NK-92 treated with Interleukin-12 subunit alpha and Interleukin-12 subunit beta, amount 100 ng/mL, for 24 hours (cell line): ENCODE results near the gene AQP12B.
"Not testable (repeated sequence)": the region's sequence is repeated elsewhere in the genome, so short reads cannot be mapped to it uniquely, and the experiment has no call there.

Source experiments
- DNase-seq: peaks from one replicate; lab custom pipeline; 2025; lab: John Stamatoyannopoulos, UW

The AQP12B gene

DNA sequence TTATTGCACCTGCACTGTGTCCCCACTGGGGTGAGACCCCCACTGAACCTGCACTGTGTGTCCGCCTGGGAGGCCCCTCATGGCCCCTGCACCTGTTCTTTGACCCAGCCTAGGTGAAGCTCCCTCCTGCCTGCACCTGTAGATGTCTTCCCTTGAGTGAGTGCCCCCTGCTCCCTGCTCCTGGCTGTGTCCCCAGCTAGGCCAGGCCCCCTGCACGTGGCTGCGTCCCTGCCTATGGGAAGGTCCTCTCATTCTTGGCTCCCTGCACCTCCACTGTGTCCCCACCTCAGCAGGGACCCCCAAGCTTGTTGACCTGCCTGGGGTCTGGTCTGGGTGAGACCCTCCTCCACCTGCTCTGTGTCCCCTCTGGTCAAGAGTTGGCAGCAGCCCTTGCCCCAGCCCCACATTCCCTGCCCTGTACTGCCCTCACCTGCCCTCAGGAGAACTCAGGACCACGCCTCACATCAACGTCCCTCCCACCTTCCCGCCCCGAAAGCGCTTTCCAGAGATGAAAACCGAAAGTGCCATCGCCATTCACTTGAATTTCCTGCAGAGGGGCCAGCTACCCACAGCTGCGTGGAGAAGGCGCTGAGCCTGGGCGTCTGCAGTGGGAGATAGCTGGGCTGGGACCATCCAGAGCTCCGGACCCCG is 769 bp upstream of the AQP12B start:
- not testable (repeated sequence) for DNase-seq

DNA sequence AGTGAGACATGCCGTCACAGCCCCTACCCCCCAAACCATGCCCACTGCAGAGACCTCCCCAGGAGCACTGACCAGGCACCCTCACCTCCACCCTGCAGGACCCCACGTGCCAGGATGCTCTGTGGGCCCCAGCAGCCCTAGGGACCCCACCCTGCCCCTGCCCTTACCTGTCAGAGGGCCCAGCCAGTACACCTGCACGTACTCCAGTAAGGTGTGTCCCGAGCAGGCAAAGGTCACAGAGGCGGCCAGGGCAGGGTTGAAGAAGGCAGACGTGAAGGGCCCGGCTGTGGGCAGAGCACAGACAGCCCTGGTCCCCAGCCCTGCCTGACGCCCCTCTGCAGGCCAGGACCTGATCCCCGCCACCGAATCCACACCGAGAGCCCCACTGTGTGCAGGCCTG is 2.5 kb downstream of the AQP12B start:
- not testable (repeated sequence) for DNase-seq

DNA sequence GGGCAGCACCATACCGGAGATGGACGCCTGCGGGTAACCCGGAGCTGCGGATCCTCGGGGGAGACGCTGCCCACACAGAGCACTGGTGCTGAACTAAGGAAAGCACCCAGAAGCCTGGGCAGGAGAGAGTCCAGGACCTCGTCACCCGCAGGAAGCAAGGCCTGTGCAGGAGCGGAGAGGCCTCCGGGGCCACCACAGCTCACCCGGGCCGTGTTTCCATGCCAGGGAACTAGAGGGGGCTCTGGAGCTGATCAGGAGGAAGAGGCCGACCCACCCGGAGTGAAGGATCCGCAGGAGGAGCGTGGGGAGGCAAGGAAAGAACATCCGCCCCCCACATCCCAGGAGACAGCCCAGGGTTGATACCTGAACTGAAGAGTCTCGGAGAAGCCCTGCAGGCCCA is 3.8 kb downstream of the AQP12B start:
- DNase-seq, result not testable (repeated sequence)

DNA sequence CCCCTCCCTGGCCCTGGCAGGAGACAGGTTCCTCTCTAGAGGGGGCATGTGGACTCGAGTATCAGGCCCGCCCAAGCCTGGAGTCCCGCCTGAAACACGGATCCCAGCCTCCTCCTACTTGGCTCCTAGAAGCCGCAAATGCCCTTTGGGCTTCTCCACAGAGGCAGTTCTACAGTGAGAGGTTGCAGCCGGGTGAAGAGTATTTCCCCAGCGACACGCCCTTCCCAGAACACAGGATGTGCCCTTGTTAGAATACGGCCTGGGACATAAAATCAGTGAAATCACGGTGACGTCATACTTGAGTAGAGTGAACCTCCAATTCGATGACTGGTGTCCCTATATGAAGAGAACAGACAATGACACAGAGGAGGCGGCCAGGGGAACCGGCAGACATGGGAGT is 4.6 kb downstream of the AQP12B start:
- DNase-seq, result not testable (repeated sequence)

DNA sequence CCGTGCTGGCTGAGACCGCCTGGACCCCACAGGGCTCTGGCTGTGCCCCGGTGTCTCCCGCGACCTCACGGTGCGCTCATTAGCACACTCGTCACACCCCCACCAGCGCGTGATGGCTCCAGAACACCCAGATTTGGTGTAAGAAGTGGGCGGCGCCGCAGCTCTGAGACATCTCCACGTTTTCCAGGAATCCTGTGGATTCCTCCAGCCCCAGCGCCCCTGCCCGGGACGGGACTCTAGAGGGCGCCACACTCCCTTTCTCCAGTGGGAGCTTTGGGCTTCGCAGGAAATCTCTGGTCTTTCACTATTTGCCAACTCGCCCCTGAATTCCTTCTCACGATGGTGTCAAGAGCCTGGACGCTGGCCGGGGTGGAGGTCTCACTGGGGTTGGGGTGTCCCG is 7.3 kb downstream of the AQP12B start:
- DNase-seq, result not testable (repeated sequence)

DNA sequence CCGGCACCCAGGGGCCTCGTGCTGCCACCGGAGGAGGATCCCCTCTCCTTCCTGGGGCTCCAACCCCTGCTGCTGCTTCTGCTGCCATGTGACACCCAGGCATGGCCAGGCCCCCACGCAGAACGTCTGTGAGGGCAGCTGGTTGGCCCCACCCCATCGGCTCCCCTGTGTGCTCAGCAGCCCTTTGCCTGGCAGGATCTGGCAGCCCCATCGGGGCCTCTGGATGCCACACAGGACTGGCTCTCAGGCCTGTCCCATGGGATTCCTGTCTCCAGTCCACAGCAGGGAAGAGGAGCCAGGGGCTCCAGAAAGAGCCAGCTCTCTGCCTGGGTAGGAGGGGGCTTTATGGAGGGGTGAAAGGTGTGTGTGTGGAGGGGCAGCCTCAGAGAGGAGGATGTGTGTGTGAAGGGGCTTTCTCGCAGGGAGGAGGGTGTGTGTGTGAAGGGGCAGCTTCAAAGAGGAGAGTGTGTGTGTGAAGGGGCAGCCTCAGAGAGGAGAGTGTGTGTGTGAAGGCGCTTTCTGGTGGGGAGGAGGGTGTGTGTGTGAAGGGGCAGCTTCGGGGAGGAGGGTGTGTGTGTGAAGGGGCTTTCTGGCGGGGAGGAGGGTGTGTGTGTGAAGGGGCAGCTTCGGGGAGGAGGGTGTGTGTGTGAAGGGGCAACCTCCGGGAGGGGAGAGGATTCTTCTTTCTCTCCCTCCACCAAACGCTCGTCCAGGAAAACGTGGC is 8.1 kb downstream of the AQP12B start:
- DNase-seq, result not testable (repeated sequence)

DNA sequence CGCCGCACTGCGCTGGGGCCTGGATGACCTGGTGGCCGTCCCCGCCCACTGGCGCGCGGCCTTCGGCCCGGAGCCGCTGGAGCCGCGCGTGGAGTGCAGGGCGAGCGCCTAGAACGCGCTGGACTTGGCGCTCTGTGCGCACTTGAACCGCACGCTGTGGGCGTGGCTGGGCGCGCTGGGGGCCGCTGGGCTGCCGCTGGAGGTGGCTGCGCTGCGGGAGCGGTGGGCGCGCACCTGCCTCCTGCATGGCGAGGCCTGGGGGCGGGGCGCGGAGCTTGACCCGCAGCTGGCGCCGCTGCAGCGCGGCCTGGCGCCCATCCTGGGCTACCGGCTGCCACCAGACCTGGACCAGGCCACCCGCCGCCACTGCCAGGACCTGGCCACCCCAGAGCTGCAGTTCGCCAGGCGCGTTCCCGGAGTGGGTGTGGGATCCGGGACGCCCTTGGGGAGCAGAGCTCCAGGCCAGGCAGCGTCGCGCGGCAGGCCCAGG is 9.9 kb downstream of the AQP12B start:
- no peak for DNase-seq

DNA sequence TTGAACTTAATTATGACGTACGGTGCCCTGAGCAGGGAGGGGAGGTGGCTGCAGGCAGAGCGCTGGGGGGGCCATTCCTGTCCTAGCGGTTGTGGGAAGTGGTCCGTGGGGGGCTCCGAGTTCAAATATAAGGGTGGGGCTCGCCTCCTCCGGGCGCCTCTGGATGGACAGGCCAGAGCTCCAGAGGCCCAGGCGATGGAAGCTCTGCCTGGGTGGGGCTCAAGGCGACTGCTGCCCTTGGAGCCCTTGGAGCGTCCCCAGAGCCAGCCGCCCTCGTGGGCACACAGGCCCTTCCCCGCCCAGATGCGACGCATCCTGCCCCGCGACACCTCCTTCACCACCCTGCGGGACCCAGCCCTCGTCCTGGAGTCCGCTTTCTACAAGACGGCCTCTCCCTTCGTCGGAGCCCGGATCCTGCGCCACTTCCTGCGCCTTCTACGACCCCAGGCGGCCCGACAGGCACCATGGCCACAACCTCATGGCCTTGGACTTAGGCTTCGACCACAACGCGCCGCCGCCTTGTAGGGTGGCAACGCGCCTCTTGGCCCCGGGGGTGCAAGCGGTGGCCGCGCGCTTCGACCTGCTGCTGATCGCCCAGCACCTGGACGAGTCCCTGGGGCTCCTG is 10.5 kb downstream of the AQP12B start:
- no peak for DNase-seq

DNA sequence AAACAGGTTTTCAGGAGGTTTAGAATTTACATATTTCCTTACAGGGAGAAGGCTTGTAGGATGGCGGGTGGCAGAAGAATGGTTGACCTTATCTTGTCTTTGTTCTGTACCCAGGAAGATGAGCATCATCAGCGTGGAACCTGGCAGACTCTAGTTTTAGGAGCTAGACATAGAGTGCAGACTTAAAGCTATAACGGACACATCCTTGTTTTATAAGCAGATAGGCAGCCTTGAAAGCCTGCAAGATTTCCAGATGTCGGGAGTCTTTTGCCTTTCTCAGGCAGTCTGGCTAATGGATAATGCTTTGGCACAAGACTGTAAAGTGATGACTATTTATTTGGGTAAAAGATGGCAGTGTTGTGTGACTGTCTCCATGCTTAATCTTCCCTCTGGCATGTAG is 11.7 kb downstream of the AQP12B start:
- DNase-seq, result no peak

DNA sequence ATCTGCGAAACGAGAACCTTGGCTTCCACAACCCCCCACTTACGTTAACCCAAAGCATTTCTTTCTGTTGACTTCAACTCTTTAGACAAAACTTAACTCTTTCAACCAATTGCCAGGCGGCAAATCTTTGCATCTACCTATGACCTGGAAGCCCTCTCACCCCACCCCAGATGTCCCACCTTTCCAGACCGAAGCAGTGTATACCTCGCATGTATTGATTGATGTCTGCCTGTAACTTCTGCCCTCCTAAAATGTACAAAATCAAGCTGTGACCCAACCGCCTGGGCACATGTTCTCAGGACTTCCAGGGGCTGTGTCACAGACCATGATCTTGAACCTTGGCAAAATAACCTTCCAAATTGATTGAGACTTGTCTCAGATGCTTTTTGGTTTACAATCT is 12.3 kb downstream of the AQP12B start:
- DNase-seq, result no peak

DNA sequence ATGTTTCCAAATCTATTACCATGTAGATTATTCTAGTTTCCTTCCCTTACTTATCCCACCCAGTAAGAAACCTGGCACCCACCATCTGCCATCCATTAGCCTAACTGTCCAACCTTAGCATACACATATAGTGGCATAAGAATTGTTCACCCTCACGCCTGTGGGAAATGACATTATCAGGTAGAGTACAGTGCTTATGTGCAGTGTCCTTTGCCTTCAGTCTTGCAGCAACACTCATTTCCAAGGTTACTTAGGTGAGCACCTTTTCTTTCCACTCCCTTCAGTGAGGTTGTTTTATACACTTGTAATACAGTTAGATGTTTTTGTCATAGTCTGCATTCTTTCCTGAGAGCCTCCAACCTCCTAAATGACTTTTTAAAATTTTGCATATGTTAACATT is 18.1 kb downstream of the AQP12B start:
- no peak for DNase-seq

DNA sequence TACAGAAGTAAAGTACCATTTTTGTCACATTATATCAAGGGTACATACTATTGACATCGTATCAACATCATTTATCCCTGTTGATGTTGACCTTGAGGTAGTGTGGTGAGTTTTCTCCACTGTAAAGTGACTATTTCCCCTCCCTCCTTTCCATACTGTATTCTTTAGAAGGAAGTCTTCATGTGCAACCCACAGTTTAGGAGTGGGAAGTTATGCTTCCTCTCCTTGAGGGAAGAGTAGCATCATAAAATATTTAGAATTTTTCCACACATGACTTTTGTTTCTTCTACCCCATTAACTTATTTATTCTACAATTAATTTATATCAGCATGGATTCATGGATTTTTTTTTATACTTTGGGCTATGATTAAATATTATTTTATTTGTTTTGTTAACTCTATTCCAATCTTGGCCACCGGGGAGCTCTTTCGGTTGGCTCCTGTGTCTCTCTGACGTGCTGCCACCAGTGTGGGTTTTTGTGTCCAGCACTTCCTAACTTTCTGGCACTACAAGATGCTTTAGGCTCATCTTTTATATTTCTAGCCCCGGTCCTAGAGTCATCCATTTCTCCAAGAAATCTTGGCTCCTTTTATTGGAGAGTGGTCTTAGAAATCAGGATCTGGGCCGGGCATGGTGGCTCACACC is 19.0 kb downstream of the AQP12B start:
- DNase-seq, result no peak

DNA sequence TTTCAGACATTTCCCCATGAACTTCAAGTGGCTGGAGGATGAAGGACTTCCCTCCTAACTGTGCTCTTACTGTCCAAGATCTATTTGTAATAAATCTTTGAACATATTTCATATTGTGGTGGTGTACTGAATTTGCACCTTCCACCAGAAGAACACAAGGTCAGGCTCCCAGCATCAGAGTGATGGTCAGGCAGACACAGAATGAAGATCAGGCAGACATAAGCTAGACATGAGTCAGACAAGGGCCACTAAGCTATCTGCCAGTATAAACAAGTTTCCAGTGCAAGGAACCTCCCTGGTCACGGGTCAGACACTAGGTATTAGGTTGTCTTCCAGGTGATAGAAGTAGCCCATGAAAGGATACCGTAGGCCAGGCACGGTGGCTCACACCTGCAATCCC is 20.0 kb downstream of the AQP12B start:
- DNase-seq, result no peak

DNA sequence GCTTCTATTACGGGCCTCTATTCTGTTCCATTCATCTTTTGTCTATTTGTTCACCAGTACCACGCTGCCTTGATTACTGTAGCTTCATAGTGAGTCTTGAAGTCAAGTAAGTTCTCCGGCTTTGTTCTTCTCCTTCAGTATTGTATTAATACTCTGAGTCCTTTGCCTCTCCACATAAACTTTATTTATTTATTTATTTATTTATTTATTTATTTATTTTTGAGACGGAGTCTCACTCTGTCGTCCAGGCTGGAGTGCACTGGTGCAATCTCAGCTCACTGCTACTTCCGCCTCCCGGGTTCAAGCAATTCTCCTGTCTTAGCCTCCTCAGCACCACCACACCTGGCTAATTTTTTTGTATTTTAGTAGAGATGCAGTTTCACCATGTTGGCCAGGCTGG is 22.8 kb downstream of the AQP12B start:
- not testable (repeated sequence) for DNase-seq

DNA sequence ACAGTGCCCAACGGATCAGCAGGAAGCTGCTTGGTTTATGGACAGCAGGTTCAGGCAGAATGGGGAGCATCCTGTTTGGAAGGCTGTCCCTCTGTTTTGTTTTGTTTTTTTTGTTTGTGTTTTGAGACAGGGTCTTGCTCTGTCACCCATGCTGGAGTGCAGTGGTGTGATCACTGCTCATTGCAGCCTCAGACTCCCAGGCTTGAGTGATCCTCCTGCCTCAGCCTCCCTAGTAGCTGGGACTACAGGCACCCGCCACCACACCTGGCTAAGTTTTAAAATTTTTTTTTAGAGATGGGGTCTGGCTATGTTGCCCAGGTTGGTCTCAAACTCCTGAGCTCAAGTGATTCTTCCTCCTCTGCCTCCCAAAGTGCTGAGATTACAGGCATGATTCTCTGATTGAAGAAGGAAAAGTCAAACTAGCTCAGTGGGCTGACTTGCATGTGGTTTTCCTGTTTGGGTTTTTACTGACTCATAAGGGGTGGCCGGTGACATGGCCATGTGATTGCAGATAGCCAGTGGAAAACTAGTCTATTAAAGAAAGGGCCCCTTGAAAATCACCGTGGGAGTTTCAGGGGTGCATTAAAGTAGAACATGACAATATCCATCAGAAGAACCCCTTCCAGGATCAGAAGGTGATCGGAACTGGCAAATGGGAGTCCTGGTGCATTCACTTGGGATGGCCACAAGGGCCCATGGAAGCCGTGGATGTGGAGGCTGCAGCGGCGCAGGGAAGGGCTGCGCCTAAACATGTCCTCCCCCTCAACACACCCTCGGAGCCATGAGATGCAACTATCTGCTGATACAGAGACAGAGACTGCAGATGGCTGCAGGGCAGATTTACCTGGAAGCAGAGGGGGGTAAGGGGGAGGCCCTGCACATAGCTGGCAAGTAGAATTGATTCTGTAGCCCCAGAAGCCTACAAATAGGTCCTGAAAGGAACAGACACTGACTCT is 26.5 kb downstream of the AQP12B start:
- DNase-seq, result peak; percentile 41

DNA sequence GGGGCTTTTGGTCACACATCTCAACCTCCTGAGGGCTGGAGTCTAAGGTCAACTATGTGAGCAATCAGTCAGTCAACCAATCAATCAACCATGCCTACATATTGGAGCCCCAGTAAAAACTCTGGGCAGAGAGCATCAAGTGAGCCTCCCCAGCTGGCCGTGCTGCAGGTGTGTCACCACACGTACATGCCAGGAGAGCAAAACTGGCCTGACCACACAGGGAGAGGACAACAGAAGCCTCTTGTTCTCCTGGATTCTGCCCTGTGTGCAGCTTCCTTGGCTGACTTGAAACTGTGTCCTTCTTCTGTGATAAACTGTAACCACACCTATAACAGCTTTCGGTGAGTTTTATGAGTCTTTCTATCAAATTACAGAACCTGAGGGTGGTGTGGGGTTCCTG is 31.5 kb downstream of the AQP12B start:
- DNase-seq, result no peak

DNA sequence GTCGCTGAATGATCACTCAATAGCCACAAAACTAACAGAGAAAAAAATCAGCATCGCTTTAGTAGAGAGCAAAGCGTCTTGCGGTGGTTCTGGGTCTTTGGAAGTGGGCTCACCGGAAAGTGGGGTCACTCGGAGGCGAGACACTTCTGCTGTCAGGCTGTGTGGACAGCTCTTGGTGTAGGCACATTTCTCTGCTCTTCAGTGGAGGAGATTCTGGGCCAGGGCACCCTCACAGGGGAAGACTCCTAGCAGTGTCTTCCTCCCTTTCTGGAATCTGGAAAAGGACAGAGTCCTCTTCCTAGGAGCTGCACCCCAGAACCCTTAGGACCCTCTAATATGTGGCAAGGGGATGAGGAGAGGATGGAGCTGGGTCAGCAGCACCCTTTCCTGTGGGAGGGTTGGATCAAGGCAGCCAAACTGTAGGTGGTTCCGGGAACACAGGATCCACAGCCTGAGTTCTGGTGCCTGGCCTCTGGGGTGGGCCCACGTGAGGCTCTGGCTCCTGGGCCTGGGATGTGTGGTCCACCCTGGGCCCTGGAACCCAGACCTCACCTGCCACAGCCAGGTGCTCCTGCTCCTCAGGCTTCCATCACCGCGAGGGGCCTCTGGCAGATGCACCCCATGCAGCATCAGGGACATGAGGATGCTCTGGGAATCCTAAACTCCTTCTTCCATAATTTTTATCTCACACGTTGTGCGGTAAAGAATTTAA is 32.3 kb downstream of the AQP12B start:
- no peak for DNase-seq

DNA sequence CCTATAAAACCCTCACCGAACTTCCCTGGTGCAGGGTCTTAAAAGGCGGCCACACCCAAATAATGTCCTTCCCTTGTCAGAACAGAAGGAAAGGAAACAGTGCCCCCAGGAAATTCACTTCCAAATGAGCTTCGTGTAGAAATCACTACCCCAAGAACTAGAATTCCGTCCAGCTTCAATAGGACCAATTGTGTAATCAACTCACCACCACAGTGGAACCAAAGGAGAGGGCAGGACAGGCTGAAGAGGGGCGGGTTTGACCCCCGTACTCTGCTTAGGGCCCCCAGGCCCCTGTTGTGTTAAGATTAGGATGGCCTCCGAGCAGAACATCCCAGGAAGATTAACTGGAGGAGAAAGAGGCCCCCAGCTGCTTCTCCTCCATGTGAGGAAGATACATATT is 33.4 kb downstream of the AQP12B start:
- no peak for DNase-seq

DNA sequence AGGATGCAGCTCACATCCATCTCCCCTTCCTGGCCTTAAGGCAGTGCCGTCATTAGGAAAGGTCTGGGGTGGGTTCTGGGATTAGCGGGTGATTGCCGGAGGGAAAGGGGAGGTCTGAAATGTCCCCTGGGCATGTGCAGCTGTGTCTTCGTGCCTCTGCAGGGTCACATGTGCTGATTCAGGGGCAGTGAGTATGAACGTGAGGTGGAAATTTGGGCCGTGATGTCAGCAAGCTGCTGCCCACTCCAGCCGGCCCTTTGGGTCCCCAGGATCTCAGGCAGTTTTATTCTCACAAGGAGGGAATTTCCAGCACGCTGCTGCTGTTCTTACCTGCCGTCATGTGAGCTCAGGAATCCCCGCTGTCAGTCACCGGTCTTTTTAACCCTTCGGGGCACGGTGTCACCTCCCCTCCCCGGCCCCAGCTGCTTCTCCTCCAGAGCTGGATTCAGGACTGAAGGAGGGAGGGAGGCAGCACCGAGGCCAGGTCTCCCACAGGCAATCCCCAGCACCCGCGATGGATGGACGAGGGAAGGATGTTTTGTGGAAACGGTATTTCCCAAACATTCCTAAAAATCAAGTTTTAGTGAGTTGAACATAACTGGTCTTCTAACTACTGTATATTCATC is 33.9 kb downstream of the AQP12B start:
- DNase-seq, result no peak

DNA sequence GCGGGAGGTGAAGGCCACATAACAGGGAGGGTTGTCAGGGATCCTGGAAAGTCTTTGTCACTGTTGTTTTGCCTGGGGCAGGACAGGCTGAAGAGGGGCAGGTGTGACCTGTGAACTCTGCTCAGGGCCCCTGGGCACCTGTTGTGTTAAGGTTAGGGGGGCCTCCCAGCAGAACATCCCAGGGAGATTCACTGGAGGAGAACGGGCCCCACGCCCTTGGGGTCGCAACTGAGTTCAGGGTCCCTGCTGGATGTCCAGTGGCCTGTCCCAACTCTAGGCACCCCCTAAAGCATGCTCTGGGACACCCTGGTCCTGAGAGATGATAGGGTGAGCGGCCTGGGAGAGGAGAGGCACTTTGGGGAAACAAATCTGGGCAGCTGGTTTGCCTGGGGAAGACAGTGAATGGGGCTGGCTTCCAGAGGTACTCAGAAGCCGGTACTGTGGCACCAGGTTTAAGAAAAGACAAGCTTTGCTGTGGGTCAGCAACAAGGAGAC is 34.5 kb downstream of the AQP12B start:
- no peak for DNase-seq
